IMR-90 (cell line): ENCODE data around the gene OTOG. TPM values are rescaled to one million over a fixed set of nuclear protein-coding genes. Genes with fewer than 3 reads are reported as not detected.

ENCODE experiments used
- ATAC-seq: fragments of 200-7000 bp; cut with Tn5 transposase; 2 replicates; pipeline ENCODE4 v1.9.1; 2020; ENCODE audit warnings: low read depth, mild to moderate bottlenecking, moderate library complexity
- BruUV-seq: library from RNA; stranded (reverse); fragments of 400-500 nt; replicated peaks from 2 replicates; lab custom pipeline; 2021; lab: Mats Ljungman, UMichigan
- CTCF ChIA-PET: fragments of 300-600 bp; formaldehyde crosslinking; extraction: SDS; loops from one replicate; lab custom pipeline; 2021; ENCODE audit warnings: antibody characterized with exemption; lab: Yijun Ruan, JAX
- POLR2A ChIA-PET: fragments of 300-600 bp; sonication (Branson Sonifier 250); formaldehyde crosslinking; loops from one replicate; lab custom pipeline; 2022; ENCODE audit warnings: antibody characterized with exemption; ENCODE audit not compliant: unreplicated experiment; lab: Charles Lee
- DNase-seq: peaks from one replicate; pipeline ENCODE4 v3.0.0; 2013
- H2AFZ ChIP-seq: replicated peaks from 2 replicates; pipeline ENCODE3; 2013; ENCODE audit warnings: low read length, mild to moderate bottlenecking; ENCODE audit not compliant: poor library complexity
- H2AK5ac ChIP-seq: 2 replicates; pipeline ENCODE4 v1.6.1; 2013; ENCODE audit warnings: low read depth, low read length, inconsistent platforms
- H2AK9ac ChIP-seq: replicated peaks from 2 replicates; pipeline ENCODE3; 2013; ENCODE audit warnings: mild to moderate bottlenecking, low read depth, low read length, moderate library complexity; ENCODE audit not compliant: poor library complexity
- H2BK120ac ChIP-seq: 2 replicates; pipeline ENCODE4 v1.6.1; 2013; ENCODE audit warnings: low read depth, low read length, inconsistent platforms
- H2BK15ac ChIP-seq: 3 replicates; pipeline ENCODE4 v1.6.1; 2013; ENCODE audit warnings: low read depth, low read length, inconsistent platforms
- H2BK20ac ChIP-seq: 2 replicates; pipeline ENCODE4 v1.6.1; 2013; ENCODE audit warnings: low read depth, mild to moderate bottlenecking, inconsistent platforms, low read length, moderate library complexity
- H2BK5ac ChIP-seq: 2 replicates; pipeline ENCODE4 v1.6.1; 2013; ENCODE audit warnings: mild to moderate bottlenecking, low read depth, low read length, inconsistent platforms; ENCODE audit not compliant: poor library complexity, severe bottlenecking
- H3K14ac ChIP-seq: replicated peaks from 2 replicates; pipeline ENCODE4 v1.6.1; 2013; ENCODE audit warnings: low read depth, low read length, inconsistent platforms
- H3K18ac ChIP-seq: 2 replicates; pipeline ENCODE4 v1.6.1; 2013; ENCODE audit warnings: low read depth, low read length, control low read depth
- H3K23ac ChIP-seq: 2 replicates; pipeline ENCODE4 v1.6.1; 2013; ENCODE audit warnings: low read depth, low read length, inconsistent platforms
- H3K27ac ChIP-seq: 2 replicates; pipeline ENCODE4 v1.5.1; 2013; ENCODE audit warnings: mild to moderate bottlenecking, control low read depth, low read length; ENCODE audit not compliant: insufficient read depth
- H3K27me3 ChIP-seq: 2 replicates; pipeline ENCODE4 v1.6.1; 2013; ENCODE audit warnings: low read length; ENCODE audit not compliant: control insufficient read depth, insufficient read depth
- H3K36me3 ChIP-seq: 2 replicates; pipeline ENCODE4 v1.6.1; 2013; ENCODE audit warnings: low read length, mixed read lengths; ENCODE audit not compliant: control insufficient read depth, insufficient read depth
- H3K4ac ChIP-seq: 2 replicates; pipeline ENCODE4 v1.6.1; 2013; ENCODE audit warnings: low read depth, low read length, inconsistent platforms
- H3K4me1 ChIP-seq: 2 replicates; pipeline ENCODE4 v1.6.1; 2013; ENCODE audit warnings: low read length, mixed read lengths; ENCODE audit not compliant: control insufficient read depth, insufficient read depth
- H3K4me2 ChIP-seq: 2 replicates; pipeline ENCODE4 v1.6.1; 2013; ENCODE audit warnings: low read depth, mild to moderate bottlenecking, control low read depth, low read length, moderate library complexity
- H3K4me3 ChIP-seq: 2 replicates; pipeline ENCODE4 v1.5.1; 2013; ENCODE audit warnings: low read depth, mild to moderate bottlenecking, control low read depth, low read length, moderate library complexity; ENCODE audit not compliant: insufficient read depth
- H3K56ac ChIP-seq: 2 replicates; pipeline ENCODE4 v1.6.1; 2013; ENCODE audit warnings: low read length, inconsistent platforms; ENCODE audit not compliant: insufficient read depth; ENCODE audit errors: extremely low read depth
- H3K79me1 ChIP-seq, 2 experiments: 2 replicates each; pipeline ENCODE4 v1.6.1; 2013; ENCODE audit warnings: low read length in 2 of 2, inconsistent platforms in 1 of 2, low read depth in 1 of 2
- H3K9ac ChIP-seq: 2 replicates; pipeline ENCODE4 v1.6.1; 2013; ENCODE audit warnings: low read depth, low read length, control low read depth
- H3K9me1 ChIP-seq: 2 replicates; pipeline ENCODE4 v1.6.1; 2013; ENCODE audit warnings: low read length, inconsistent platforms; ENCODE audit not compliant: insufficient read depth
- H3K9me3 ChIP-seq: 2 replicates; pipeline ENCODE4 v1.6.1; 2013; ENCODE audit warnings: low read length; ENCODE audit not compliant: control insufficient read depth, insufficient read depth
- H4K20me1 ChIP-seq: 2 replicates; pipeline ENCODE4 v1.6.1; 2013; ENCODE audit warnings: low read length, inconsistent platforms; ENCODE audit not compliant: insufficient read depth
- H4K5ac ChIP-seq: 2 replicates; pipeline ENCODE4 v1.6.1; 2013; ENCODE audit warnings: mild to moderate bottlenecking, low read depth, low read length, control low read depth
- H4K8ac ChIP-seq, 2 experiments: 2 replicates each; pipeline ENCODE4 v1.6.1; 2013; ENCODE audit warnings: low read depth in 2 of 2, low read length in 2 of 2, control low read depth in 1 of 2, inconsistent platforms in 1 of 2
- H4K91ac ChIP-seq: 2 replicates; pipeline ENCODE4 v1.6.1; 2013; ENCODE audit warnings: low read depth, low read length, inconsistent platforms; ENCODE audit not compliant: insufficient read depth
- CEBPB ChIP-seq: IDR thresholded peaks from 2 replicates; pipeline ENCODE4 v1.6.1; 2012; ENCODE audit warnings: low read depth, low read length, improper control_type of control experiment
- CTCF ChIP-seq: conservative IDR thresholded peaks from 2 replicates; pipeline ENCODE4 v1.5.1; 2012; ENCODE audit warnings: mild to moderate bottlenecking, low read depth, low read length, improper control_type of control experiment
- FOS ChIP-seq: fragments of 150-350 bp; IDR thresholded peaks from 2 replicates; pipeline ENCODE4 v1.6.1; 2016; ENCODE audit warnings: low read depth, low read length
- NFE2L2 ChIP-seq: fragments of 150-350 bp; IDR thresholded peaks from 2 replicates; pipeline ENCODE4 v1.6.1; 2016; ENCODE audit warnings: low read depth, mild to moderate bottlenecking, low read length
- POLR2A ChIP-seq: IDR thresholded peaks from 2 replicates; pipeline ENCODE4 v1.6.1; 2012; ENCODE audit warnings: mild to moderate bottlenecking, low read depth, low read length
- RAD21 ChIP-seq: IDR thresholded peaks from 2 replicates; pipeline ENCODE4 v1.6.1; 2012; ENCODE audit warnings: low read length, improper control_type of control experiment
- RCOR1 ChIP-seq: IDR thresholded peaks from 2 replicates; pipeline ENCODE4 v1.6.1; 2012; ENCODE audit warnings: mild to moderate bottlenecking, low read length, improper control_type of control experiment; ENCODE audit not compliant: insufficient replicate concordance
- RFX5 ChIP-seq: IDR thresholded peaks from 2 replicates; pipeline ENCODE4 v1.8.0; 2012; ENCODE audit warnings: low read depth, mild to moderate bottlenecking, low read length, moderate library complexity
- USF2 ChIP-seq: fragments of 150-350 bp; IDR thresholded peaks from 2 replicates; pipeline ENCODE4 v1.6.1; 2017; ENCODE audit warnings: mild to moderate bottlenecking, antibody characterized with exemption, low read length, low read depth
- WGBS, 2 experiments: methylation state at CpG; one replicate each; pipeline versions ENCODE4 v1.1.5 to v1.1.7; 2013; ENCODE audit warnings: missing lambda C conversion rate in 2 of 2; ENCODE audit not compliant: insufficient read length in 1 of 2; ENCODE audit errors: extremely low coverage in 2 of 2; 5-methylcytosine and 5-hydroxymethylcytosine counted together
- dilution Hi-C: fragments of 300-500 bp; cut with HindIII; formaldehyde crosslinking; loops from one replicate; pipeline ENCODE4 v1.14.3; 2018; ENCODE audit warnings: low sequenced_read_pairs; ENCODE audit not compliant: unreplicated experiment
- in situ Hi-C: fragments of 300-500 bp; cut with MboI; formaldehyde crosslinking; loops from 3 replicates; pipeline ENCODE4 v1.14.3; 2019; ENCODE audit warnings: low sequenced_read_pairs, inconsistent platforms, mixed read lengths
- intact Hi-C: fragments of 100-400 bp; cut with micrococcal nuclease; formaldehyde crosslinking; loops from 2 replicates; pipeline ENCODE4 v1.10.0; 2022
- polyA plus RNA-seq, 3 experiments: library from polyadenylated mRNA; depleted of rRNA; stranded (reverse); fragments of >200 nt; gene quantifications; 2 replicates each; pipeline ENCODE4 v1.2.3, GENCODE V29; 2012; ENCODE audit warnings: low replicate concordance in 1 of 3
- total RNA-seq: library from RNA; depleted of rRNA; stranded (reverse); fragments of >200 nt; gene quantifications from 2 replicates; pipeline ENCODE4 v1.2.3, GENCODE V29; 2012

Gene OTOG
- total and polyA plus RNA-seq, 2 of the 4 experiments (the other 2 are of a cell fraction) = not detected

GRCh38 chr11:17633987-17634775 lies 87.1 kb downstream of the OTOG start:
- ChIA-PET POLR2A (no interaction called here), CTCF (no interaction called here)
- Histone ChIP-seq H2BK120ac (no peak overlapping the region), H2AK5ac (no peak overlapping the region), H3K14ac (no peak overlapping the region), H2BK15ac (no peak overlapping the region), H4K8ac (no peak overlapping the region), H3K79me1 (no peaks in the 10 kb centered on the region), H2AFZ (no peak overlapping the region), H4K91ac (no peak overlapping the region), H3K4me2 (no peak overlapping the region), H3K9ac (no peak overlapping the region), H4K5ac (no peak overlapping the region), H2BK5ac (no peak overlapping the region), H2AK9ac (no peak overlapping the region), H3K36me3 (no peaks in the 10 kb centered on the region), H3K27ac (no peak overlapping the region), H2BK20ac (no peak overlapping the region), H4K20me1 (no peaks in the 10 kb centered on the region), H3K9me3 (no peaks in the 10 kb centered on the region), H3K56ac (no peak overlapping the region), H3K4me3 (no peak overlapping the region), H3K9me1 (no peaks in the 10 kb centered on the region), H3K18ac (no peak overlapping the region), H3K4me1 (no peaks in the 10 kb centered on the region), H3K23ac (no peak overlapping the region), H3K4ac (no peak overlapping the region), H3K27me3 (peaks cover 4% of the 10 kb centered on the region; the same call in 1 of the 2 replicates)
- dilution Hi-C loops = no loop called here
- intact Hi-C loops = no loop called here
- ATAC-seq = no peak
- BruUV-seq = no TSS peak
- no peak for DNase-seq
- TF ChIP-seq CTCF (no peak), RFX5 (no peak), NFE2L2 (no peak), RCOR1 (no peak), POLR2A (no peak), USF2 (no peak), FOS (no peak), RAD21 (no peak), CEBPB (no peak)
- no CpG with 5 or more reads among the region's 14 CpGs for WGBS, 2 experiments
- in situ Hi-C loops = no loop called here
